Keratinocyte (primary cell): ENCODE data around the gene NUP54. TPM values are rescaled to one million over a fixed set of nuclear protein-coding genes. Genes with fewer than 3 reads are reported as not detected.

ENCODE experiments used
- DNase-seq: peaks from one replicate; pipeline ENCODE4 v3.0.0-alpha.2; 2011; ENCODE audit warnings: low read depth, missing footprints, low spot score
- FAIRE-seq: peaks from 2 replicates; lab custom pipeline; 2011; peaks lifted over from hg19 to GRCh38; lab: Jason Lieb, UNC
- H2AFZ ChIP-seq: 2 replicates; pipeline ENCODE4 v1.6.0; 2012; ENCODE audit warnings: low read length, control low read depth, inconsistent platforms; ENCODE audit not compliant: control insufficient read depth
- H3K27ac ChIP-seq: 2 replicates; pipeline ENCODE4 v1.5.1; 2011; ENCODE audit warnings: low read length; ENCODE audit not compliant: control insufficient read depth, insufficient read depth
- H3K27me3 ChIP-seq: 3 replicates; pipeline ENCODE4 v1.6.0; 2011; ENCODE audit warnings: low read length; ENCODE audit not compliant: control insufficient read depth, insufficient read depth; ENCODE audit errors: extremely low read depth
- H3K36me3 ChIP-seq, 2 experiments: 2 replicates in 1 of 2; 3 replicates in 1 of 2; pipeline ENCODE4 v1.5.1; 2011; ENCODE audit warnings: low read length in 2 of 2, mild to moderate bottlenecking in 1 of 2; ENCODE audit not compliant: control insufficient read depth in 2 of 2, insufficient read depth in 2 of 2; ENCODE audit errors: extremely low read depth in 1 of 2
- H3K4me1 ChIP-seq: 3 replicates; pipeline ENCODE4 v1.5.1; 2011; ENCODE audit warnings: low read length; ENCODE audit not compliant: control insufficient read depth, insufficient read depth; ENCODE audit errors: extremely low read depth
- H3K4me2 ChIP-seq: 3 replicates; pipeline ENCODE4 v1.6.0; 2011; ENCODE audit warnings: low read depth, low read length; ENCODE audit not compliant: control insufficient read depth, insufficient read depth; ENCODE audit errors: extremely low read depth
- H3K4me3 ChIP-seq, 3 experiments: fragments of 200-600 bp in 1 of 3; sonication (generic) in 1 of 3; 2 replicates in 2 of 3; 3 replicates in 1 of 3; pipeline ENCODE4 v1.5.1; 2011 to 2016; ENCODE audit warnings: low read length in 3 of 3, mild to moderate bottlenecking in 3 of 3, control low read depth in 2 of 3, inconsistent platforms in 1 of 3, low read depth in 1 of 3, mixed read lengths in 1 of 3, mixed run types in 1 of 3, moderate library complexity in 1 of 3; ENCODE audit not compliant: control insufficient read depth in 2 of 3, insufficient read depth in 2 of 3; ENCODE audit errors: extremely low read depth in 1 of 3
- H3K79me2 ChIP-seq: 2 replicates; pipeline ENCODE4 v1.6.0; 2012; ENCODE audit warnings: low read length; ENCODE audit not compliant: control insufficient read depth, insufficient read depth
- H3K9ac ChIP-seq: 3 replicates; pipeline ENCODE4 v1.6.0; 2011; ENCODE audit warnings: low read length; ENCODE audit not compliant: control insufficient read depth, insufficient read depth; ENCODE audit errors: extremely low read depth
- H3K9me1 ChIP-seq: 3 replicates; pipeline ENCODE4 v1.6.0; 2011; ENCODE audit warnings: low read length; ENCODE audit not compliant: control insufficient read depth, insufficient read depth; ENCODE audit errors: extremely low read depth
- H3K9me3 ChIP-seq: 2 replicates; pipeline ENCODE4 v1.5.1; 2012; ENCODE audit warnings: low read depth, low read length; ENCODE audit not compliant: control insufficient read depth
- H4K20me1 ChIP-seq: 3 replicates; pipeline ENCODE4 v1.6.0; 2011; ENCODE audit warnings: low read length; ENCODE audit not compliant: control insufficient read depth, insufficient read depth; ENCODE audit errors: extremely low read depth
- CTCF ChIP-seq, 3 experiments: IDR thresholded peaks in 1 of 3; conservative IDR thresholded peaks in 1 of 3; optimal IDR thresholded peaks in 1 of 3; 2 replicates in 2 of 3; 3 replicates in 1 of 3; pipeline versions ENCODE3 to v1.5.1; 2011; ENCODE audit warnings: low read length in 3 of 3, mild to moderate bottlenecking in 3 of 3, moderate library complexity in 2 of 3, control low read depth in 1 of 3, inconsistent platforms in 1 of 3; ENCODE audit not compliant: insufficient read depth in 2 of 3; ENCODE audit errors: extremely low read depth in 1 of 3
- EZH2 ChIP-seq: IDR thresholded peaks from one replicate; pipeline ENCODE4 v1.6.1; 2012; ENCODE audit warnings: inconsistent platforms, mild to moderate bottlenecking, low read length, moderate library complexity
- dilution Hi-C: fragments of 300-500 bp; cut with MboI; formaldehyde crosslinking; loops from one replicate; pipeline ENCODE4 v1.7.0; 2020; ENCODE audit warnings: low sequenced_read_pairs; ENCODE audit not compliant: extremely low pct_ligation_motif_present
- polyA plus RNA-seq, 5 experiments: library from polyadenylated mRNA; depleted of rRNA in 3 of 5; stranded (reverse) in 3 of 5; stranded (forward) in 1 of 5; unstranded in 1 of 5; fragments of >200 nt; gene quantifications; 1 replicate in 1 of 5; 2 replicates in 3 of 5; 3 replicates in 1 of 5; pipeline versions ENCODE4 v1.2.1 to v1.2.3, GENCODE V29; 2011 to 2012; ENCODE audit warnings: missing spikeins in 2 of 5, low read depth in 1 of 5, low replicate concordance in 1 of 5

NUP54 gene
- polyA plus RNA-seq, 1 donor (not counting 4 experiments of a cell fraction or from before 2014, with no cell fraction given) = 59.2 TPM

DNA sequence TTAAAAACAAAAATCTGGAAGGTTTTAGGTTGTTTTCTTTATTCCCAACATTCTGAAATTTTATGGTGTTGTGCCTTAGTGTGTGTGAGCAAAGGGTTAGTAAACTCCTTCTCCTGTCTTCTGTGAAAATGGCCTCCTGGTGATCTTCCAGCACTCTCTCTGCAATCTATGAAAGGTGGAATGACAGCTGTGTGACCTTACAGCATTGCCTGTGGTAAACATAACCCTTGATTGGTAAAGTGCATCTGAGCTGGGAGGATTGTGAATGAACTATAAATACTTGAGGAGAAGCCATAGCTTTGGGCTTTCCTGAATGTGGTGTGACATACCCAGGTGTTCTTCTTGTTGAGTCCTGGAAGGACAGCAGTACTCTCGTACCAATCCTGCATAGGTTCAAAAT is 63.7 kb downstream of the NUP54 start:
- DNase-seq = no peak
- Histone ChIP-seq H3K9me1 (no peaks in the 10 kb centered on the region), H3K4me1 (peaks cover 3% of the 10 kb centered on the region), H3K9me3 (no peaks in the 10 kb centered on the region), H3K79me2 (no peaks in the 10 kb centered on the region), H2AFZ (no peak overlapping the region), H3K27me3 (no peaks in the 10 kb centered on the region), H3K27ac (no peak overlapping the region), H4K20me1 (no peaks in the 10 kb centered on the region), H3K36me3 (no peaks in the 10 kb centered on the region), H3K9ac (no peak overlapping the region), H3K4me2 (no peak overlapping the region), H3K4me3 (no peak overlapping the region)
- no peak for FAIRE-seq
- dilution Hi-C loops = no loop called here
- TF ChIP-seq EZH2 (no peak), CTCF (optimal IDR thresholded peaks at IDR 0.05 in 1 of 3, IDR thresholded peaks at IDR 0.05 in 1 of 3, conservative IDR thresholded peaks at IDR 0.05 in 1 of 3; ENCODE audit: extremely low read depth in 1 of 3, insufficient read depth in 2 of 3, low read length in 3 of 3) (no peak)

- Histone ChIP-seq H3K79me2 (no peaks in the 10 kb centered on the region), H4K20me1 (no peaks in the 10 kb centered on the region), H3K4me2 (peak overlapping the region; percentile 9), H3K27me3 (no peaks in the 10 kb centered on the region), H3K4me3 (no peak overlapping the region), H3K9me1 (no peaks in the 10 kb centered on the region), H3K36me3 (no peaks in the 10 kb centered on the region), H2AFZ (peak overlapping the region; percentile 51), H3K4me1 (peaks cover 3% of the 10 kb centered on the region), H3K9me3 (no peaks in the 10 kb centered on the region), H3K9ac (no peak overlapping the region), H3K27ac (no peak overlapping the region)
- FAIRE-seq (peak; percentile 76), DNase-seq (no peak)
- TF ChIP-seq EZH2 (no peak), CTCF (optimal IDR thresholded peaks at IDR 0.05 in 1 of 3, IDR thresholded peaks at IDR 0.05 in 1 of 3, conservative IDR thresholded peaks at IDR 0.05 in 1 of 3; ENCODE audit: extremely low read depth in 1 of 3, insufficient read depth in 2 of 3, low read length in 3 of 3) (no peak)
- dilution Hi-C loops = no loop called here
These were observed 64.7 kb downstream of the NUP54 start for GRCh38 chr4:76083386-76083988.
